ENCODE measurements around the gene PLB1.

PLB1 gene

DNA sequence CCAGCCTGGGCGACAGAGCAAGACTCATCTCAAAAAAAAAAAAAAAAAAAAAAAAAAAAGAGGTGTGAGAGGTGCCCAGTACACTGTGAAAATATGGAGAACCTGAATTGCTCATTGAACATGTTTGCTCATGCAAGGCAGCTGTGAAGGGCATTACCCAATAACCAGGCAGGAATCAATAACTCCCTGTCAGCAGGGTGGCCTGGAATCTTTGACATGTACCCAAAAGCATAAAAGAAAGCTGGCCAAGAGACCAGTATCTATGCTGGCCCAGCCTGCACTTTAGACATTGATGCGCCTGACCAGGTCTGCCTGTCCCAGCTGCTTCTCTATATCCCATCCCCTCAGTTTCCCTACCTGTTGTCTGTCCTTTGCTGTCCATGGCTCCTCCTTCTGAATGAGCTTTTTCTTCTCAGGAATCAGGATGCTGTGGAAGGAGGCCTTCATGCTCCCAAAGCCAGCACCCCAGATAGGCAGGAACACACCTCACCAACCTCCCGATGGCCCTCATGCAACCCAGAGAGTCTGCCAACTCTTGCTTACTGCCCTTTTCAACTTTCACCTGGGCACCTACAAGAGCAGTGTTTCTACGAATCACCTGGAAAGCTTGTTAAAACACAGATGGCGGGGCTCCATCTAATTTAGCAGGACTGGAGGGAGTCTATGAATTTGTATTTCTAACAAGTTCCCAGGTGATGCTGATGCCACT lies 172.4 kb downstream of the PLB1 start:
- no peak for DNase-seq (ENCODE audit: low spot score)

DNA sequence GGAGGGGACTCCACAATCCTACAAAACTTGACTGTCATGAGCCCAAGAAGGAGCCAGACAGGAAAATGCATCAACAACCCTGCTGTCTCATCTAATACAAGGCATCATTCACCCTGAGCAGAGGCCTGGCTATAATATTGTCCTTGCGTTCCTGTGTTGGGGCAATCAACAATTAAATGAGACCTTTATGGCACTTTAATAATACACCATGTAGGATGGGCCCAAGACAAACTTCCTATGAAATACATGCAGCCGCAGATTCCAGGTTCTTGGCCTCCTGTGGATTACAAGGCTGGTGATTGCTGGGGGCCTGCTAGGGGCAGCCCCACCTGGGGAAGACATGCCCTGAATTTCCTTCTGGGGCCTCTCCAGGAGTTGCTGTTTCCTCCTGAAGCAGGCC lies 173.0 kb downstream of the PLB1 start:
- no peak for DNase-seq (ENCODE audit: low spot score)

DNA sequence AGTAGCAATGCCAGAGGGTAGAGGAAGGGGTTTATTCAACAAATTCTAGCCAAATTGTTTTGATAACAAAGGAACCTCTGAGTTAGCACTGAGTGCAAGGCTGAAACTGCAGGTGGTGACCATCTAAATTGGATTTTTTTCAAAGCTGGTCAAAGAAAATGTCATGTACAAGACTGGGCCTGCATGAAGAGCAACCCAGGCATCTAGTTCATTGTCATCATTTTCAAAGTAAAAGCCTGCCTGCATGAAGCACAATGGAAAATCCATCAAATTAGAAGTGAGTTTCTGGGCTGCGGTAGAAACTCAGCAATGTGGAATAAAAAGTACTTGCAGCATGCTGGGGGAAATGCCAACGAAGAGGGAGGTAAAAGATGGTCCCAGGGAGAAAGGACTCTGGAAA lies 175.0 kb downstream of the PLB1 start:
- DNase-seq (ENCODE audit: low spot score), result no peak

DNA sequence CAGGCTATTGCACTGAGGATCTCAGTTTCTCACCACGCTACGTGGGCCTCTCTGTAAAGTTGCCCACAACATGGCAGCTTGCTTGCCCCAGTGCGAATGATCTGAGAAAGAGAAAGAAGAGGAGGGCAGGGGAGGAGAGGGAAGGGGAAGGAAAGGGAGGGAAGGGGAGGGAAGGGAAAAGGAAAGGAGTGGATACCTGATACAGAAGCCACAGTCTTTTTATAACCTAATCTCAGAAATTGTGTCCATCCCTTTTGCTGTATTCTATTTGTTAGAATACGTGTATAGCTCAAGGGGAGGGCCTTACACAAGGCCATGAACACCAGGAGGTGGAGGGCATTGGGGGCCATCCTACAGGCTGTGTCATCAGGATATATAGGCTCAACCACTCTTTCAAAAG lies 177.5 kb downstream of the PLB1 start:
- no peak for DNase-seq (ENCODE audit: low spot score)

DNA sequence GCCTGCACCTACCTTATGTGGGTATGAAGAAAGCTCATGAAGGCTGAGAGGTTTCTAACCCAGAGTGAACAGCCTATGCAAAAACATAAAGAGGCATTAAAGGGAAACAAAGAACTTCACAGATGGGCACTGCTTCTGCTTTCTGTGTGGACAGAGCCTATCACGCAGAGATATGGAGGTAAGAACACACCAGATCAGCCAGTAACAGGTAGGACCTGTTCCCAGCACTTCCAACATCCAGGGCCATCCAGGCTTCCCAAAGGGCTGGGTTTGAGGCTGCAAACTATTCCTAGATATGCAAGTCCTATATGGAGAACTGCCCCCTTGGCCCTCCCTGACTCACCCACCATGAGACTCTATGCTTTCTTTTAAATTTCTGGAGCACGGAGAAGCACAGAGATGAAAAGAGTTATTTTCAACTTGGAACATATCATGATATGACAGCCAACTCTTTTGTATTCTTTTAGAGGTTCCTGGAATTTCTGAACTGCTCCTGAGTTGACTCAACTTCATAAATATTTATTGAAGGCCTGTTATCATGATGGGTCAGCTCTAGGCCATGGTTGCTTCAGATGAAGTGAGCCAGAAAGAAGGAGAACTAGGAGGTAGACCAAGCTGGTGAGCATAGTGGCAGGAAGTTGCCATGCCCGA lies 178.3 kb downstream of the PLB1 start:
- no peak for DNase-seq (ENCODE audit: low spot score)

DNA sequence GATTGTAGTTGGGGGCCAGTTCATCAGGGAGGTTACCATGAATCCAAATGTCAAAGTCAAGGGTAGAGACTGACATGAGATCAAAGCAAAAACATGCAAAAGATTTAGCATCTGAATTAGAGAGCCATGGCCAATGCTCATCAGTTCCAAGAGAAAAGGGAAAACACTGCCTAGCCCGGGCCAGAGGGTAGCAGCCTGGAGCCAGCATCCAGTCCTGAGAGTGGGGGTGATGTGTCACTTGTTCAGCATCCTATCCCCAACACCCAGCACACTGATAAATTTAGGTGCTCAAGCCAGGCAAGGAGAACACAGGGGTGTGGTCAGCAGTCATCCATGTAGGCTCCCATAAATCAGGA lies 178.8 kb downstream of the PLB1 start:
- DNase-seq (ENCODE audit: low spot score), result no peak

DNA sequence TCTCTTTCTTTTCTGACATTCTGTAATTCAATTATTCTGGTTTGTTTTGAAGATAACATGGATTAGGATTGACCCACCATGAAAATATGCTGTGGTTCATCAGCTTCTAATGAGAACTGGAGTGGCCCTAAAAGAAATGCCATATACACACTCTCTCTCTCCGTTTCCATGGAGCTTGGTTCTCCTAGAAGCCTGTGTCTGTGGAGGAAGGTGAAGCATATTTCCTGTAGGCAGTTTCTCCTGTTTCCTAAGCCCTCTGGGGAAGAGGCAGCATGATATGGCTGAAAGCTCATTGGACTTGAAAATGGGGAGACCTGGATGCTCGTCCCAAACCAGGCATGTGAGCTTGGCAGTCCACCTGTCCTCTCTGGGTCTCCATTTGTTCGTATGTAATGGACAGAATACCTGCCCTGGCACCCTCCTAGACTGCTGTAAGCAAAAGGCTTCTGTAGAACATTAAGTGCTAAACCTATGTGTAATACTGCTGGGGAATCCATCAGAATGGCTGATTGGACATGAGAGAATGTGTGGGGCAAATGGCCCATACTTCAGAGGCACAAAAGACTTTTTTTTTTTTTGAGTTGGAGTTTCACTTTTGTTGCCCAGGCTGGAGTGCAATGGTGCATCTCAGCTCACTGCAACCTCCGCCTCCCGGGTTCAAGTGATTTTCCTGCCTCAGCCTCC lies 180.4 kb downstream of the PLB1 start:
- no peak for DNase-seq (ENCODE audit: low spot score)

DNA sequence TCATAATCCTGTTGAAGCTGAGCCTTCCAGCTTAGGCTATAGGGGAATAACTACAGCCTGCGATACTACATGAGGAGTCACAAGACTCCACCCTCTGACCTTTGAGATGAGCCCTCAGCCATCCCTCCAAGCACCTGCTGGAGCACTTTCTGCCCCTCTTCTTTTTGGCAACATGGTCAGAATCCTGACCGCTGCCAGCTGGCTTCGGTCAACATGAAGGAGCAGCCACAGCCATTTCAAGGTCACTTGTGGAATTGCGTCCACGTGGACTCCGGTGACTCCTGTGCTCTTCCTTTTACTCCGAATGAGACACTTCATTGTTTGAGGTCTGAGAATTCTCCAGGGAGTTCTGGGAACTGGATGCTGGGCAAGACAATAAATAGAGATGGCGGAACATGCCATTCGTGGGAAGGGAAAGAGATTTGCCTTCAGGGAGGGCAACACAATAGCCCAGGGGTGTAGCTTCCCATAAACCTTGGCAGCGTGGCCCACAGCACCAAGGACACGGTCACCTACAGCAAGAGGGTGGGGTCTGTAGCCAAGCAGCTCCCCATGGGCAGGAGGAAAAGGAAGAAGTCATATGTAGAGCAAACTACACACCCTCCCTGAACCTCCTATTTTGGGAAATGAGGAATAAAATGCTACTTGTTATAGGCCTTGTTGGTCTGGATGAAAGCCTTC lies 182.5 kb downstream of the PLB1 start:
- no peak for DNase-seq (ENCODE audit: low spot score)

DNA sequence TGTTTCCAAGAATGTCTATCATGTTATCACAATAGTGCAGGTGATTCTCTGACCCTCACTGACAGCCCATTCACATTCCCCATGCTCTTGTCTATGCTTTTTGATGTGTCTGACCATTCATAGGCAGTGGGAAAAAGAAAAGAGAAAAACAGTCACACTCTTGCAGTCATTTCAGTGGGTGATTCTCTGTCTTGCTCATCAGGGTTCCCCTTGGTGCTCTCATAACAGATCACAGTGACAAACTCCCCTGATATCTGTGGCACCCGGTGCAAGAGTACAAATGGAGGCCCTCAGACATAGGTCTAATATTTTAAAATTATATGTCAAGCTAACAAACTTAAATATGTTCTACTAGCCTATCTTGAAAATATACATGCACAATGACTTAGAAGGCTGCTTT lies 183.1 kb downstream of the PLB1 start:
- DNase-seq (ENCODE audit: low spot score), result no peak

DNA sequence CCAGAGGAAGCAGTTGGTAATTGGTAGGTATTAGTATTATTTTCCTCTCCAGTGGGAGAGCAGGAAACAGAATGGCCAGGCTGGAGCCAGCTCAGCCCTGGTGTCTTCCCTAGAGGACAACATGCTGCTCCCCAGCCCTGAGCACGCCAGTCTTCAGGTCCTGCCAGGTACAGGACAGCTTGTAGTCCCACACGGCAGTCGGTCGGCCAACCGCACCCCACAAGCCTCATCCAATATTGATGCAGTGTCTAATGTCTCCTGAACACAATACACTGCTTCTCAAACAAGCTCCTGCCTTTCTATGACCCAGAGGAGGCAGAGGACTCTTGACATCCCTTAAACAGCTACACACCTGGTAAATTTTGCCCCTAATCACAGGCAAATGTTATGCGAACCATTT lies 184.8 kb downstream of the PLB1 start:
- DNase-seq (ENCODE audit: low spot score), result no peak

DNA sequence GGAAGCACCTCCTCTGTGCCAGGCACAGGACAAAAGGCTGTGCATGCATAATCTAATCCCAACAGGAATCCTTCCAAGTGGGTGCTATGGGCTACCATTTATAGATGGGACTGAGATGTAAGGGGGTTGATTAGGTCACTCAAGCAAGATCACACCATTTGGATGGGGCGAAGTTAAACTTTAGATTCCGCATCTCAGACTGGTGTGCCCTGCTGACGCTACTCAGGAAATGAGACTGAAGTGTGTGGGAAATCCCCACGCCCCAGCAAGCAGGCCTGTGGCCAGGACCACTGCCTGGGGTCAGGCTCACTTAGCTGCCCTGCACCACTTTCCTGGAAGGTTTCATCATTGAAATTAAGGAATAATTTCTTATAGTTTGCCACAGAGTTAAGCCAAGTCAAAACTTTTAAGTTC lies 185.3 kb downstream of the PLB1 start:
- peak; percentile 75 for DNase-seq (ENCODE audit: low spot score)

DNA sequence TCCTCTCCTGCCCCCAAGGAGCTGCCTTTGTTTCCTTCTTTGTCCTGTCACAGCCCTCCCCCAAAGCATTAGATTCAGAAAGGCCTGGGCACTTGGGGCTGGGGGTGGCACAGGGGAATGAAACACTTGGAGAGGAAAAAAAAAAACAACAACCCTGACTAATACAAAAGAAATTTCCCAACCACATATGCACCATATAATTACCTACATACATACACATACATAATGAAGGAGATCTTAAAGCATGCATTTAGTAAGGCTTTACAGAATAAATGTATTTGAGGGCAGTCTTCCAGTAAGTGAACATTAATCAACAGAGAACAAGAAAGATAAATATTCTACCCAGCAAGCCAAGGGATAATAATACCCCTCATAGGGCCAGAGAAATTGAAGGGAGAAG lies 185.7 kb downstream of the PLB1 start:
- DNase-seq (ENCODE audit: low spot score), result no peak

DNA sequence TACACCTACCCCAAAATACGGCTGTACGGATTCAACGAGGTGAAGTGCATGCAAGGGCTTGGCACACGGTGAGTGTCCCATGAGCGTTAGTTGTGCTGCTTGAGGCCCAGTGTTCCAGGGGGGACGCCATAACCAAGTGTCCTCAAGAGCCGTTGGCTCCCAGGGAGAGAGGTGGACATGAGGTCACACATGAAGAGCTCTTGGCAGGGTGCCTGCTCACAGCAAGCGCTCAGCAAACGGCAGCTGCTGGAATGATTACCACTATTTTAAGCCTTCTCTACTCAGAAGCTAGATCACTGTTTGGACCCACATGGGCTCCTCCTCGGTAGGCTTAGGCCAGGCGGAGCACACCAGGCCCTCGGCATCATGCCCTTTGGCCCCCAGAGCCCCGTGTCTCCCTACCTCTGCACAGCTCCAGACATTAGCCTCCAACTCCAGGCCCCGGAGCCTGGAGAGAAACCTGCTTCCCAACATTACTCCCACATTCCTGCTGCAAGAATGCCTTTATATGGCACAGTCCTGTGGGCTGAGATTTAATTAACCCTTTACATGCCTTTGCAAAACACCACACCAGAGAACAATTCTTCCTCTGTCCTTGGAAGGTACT lies 187.3 kb downstream of the PLB1 start:
- DNase-seq (ENCODE audit: low spot score), result no peak

DNA sequence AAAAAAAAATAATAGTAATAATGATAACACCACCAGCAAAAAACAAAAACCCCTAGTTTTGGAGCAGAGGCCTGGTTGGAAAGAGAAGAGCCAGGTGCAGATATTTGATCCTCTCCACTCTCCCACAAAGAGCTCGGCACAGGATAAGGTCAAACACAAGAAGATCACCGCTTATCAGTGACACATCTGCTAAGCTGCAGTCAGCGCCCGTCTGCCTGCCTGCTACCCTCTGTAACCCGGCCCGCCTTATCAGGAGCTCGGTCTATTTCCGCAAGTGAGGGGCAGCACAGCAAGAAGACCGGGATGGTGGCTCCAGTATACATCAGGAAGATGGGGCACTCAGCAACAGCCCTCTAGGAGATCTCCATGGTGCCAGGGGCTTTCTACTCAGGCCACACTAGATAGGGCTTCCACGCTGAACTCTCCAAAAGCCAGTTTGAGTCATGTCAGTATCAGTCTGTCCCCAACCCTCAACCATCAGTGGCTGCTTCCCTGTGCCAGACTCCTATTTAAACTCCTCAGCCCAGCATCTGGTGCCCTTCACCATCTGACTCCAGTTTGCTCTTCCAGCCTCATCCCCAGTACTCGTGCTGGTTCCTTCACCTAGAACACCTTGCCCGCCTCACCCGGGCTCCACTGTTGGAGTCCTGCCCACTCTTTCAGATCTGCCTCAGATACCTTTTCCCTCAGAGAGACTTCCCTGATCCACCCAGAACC lies 188.4 kb downstream of the PLB1 start:
- DNase-seq (ENCODE audit: low spot score), result no peak

DNA sequence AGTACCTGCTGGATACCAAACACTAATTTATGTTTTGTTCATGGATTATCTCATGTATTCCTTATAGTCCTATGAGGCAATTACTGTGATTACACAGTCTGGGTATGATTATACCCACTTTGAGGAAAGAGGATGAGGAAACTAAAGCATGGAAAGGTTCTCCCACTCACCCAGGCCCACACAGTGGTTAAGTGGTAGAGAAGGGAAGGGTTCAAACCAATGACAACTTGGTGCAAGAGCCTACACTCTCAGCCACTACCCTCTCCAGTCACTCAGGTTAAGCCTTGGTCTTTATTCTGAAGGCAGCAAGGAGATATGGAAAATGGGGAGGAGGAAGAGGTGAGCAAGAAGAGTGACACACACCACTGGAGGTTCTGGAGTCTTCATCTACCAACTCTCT lies 191.3 kb downstream of the PLB1 start:
- DNase-seq (ENCODE audit: low spot score), result no peak

DNA sequence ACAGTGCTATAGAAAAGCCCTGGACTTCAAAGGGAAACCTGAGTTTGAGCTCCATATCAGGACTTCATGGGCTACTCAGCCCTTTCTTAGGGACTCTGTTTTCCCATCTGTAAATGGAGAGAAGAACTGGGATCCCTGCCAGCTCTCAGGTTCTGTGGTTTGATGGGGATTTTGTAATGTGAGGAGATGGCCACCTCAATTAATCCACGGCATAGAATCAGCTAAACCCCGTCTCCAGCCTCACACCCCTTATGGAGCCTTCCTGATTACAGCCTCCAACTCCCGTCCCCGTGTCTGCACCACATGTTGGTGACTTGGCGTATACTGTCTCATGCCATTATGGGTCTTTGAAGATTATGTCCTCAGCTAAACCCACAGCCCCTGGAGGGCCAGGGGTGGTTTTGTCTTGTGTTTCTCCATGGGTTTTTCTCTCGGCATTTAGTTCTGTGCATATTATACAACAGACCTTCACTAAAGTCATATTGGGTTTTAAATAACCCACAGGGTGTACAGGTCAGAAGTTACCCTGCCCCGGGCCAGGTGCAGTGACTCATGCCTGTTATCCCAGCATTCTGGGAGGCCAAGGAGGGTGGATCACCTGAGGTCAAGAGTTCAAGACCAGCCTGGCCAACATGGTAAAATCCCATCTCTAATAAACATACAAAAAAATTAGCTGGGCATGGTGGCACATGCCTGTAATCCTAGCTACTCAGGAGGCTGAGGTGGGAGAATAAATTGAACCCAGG lies 192.0 kb downstream of the PLB1 start:
- DNase-seq (ENCODE audit: low spot score), result no peak

DNA sequence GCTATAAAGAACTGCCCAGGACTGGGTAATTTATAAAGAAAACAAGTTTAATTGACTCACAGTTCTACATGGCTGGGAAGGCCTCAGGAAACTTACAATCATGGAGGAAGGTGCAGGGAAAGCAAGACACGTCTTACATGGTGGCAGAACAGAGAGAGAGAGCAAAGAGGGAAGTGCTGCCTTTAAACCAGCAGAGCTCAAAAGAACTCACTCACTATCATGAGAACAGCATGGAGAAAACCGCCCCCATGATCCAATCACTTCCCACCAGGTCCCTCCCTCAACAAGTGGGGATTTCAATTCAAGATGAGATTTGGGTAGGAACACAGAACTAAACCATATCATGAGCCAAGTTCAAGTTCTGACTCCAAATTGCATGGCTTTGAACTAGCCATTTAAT lies 193.0 kb downstream of the PLB1 start:
- DNase-seq (ENCODE audit: low spot score), result no peak

DNA sequence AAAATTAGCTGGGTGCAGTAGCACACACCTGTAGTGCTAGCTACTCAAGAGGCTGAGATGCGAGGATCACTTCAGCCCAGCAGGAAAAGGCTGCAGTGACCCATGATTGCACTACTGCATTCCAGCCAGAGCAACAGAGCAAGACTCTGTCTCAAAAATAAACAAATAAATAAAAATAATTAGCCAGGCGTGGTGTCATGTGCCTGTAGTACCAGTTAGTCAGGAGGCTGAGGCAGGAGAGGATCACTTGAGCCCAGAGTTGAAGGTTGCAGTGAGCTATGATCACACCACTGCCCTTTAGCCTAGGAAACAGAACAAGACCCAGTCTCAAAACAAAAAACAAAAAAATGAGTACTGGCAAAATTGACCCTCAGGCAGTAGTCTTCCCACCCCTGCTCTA lies 193.9 kb downstream of the PLB1 start:
- no peak for DNase-seq (ENCODE audit: low spot score)

DNA sequence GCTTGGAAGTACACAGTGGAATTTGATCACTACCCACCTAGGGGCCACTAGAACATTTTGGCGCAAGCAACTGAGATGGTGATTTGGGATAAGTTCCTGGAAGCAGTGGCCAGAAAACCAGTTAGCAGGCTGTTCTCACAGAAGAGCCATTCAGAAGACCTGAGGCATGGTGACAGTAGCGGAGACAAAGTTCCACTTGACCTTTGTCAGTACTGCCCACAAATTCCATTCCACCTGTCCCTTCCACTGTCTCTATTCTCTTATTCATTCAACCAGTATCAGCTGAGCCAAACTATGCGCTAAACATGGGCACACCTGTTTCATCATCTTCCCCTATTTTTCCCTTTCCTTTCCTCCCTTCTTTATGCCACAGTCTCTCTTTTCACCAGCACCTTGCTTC lies 196.6 kb downstream of the PLB1 start:
- DNase-seq (ENCODE audit: low spot score), result no peak

DNA sequence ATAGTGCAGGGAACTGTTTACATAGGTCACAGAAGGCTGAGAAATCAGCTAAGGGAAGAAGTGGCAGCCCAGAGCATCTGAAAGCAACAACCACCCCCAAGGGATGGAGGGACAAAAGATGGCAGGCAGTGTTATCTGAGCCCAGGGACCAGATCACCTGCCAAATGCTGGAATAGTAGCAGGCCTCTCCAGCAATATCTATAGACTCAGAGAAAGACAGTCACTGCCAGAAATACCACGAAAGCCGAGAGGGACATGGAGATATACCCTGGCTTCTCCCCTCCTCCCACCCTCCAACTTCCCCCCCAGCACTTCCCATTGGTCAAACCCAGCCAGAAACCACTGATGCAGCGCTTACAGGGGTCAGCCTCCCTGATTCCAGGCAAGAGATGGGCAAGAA lies 197.4 kb downstream of the PLB1 start:
- DNase-seq (ENCODE audit: low spot score), result no peak

Data from CD4-positive, alpha-beta T cell treated with Interleukin-2 at 100 ng/mL for 4 hours (primary cell).